Smooth muscle cell (in vitro differentiated cells): Measurements from ENCODE around the gene ADCY9. TPM values are rescaled to one million over a fixed set of nuclear protein-coding genes. Genes with fewer than 3 reads are reported as not detected.

Experiments used
- DNase-seq: peaks from one replicate; lab custom pipeline; 2025; ENCODE audit not compliant: unreplicated experiment; lab: John Stamatoyannopoulos, UW
- H2AFZ ChIP-seq: fragments of 200-600 bp; sonication (generic); 2 replicates; pipeline ENCODE4 v1.6.0; 2016; ENCODE audit warnings: antibody characterized with exemption, low read depth, mild to moderate bottlenecking
- H3F3A ChIP-seq: fragments of 200-600 bp; sonication (generic); 2 replicates; pipeline ENCODE4 v1.6.0; 2017; ENCODE audit warnings: antibody characterized with exemption, low read depth
- H3K27ac ChIP-seq: fragments of 200-600 bp; sonication (generic); 2 replicates; pipeline ENCODE4 v1.5.1; 2016; ENCODE audit warnings: low read depth, mild to moderate bottlenecking
- H3K27me3 ChIP-seq: fragments of 200-600 bp; sonication (generic); 2 replicates; pipeline ENCODE4 v1.6.1; 2016; ENCODE audit warnings: low read depth, mild to moderate bottlenecking
- H3K36me3 ChIP-seq: fragments of 200-600 bp; sonication (generic); 2 replicates; pipeline ENCODE4 v1.5.1; 2016; ENCODE audit warnings: low read depth
- H3K4me1 ChIP-seq: fragments of 200-600 bp; sonication (generic); 2 replicates; pipeline ENCODE4 v1.5.1; 2016; ENCODE audit warnings: low read depth
- H3K4me2 ChIP-seq: fragments of 200-600 bp; sonication (generic); 2 replicates; pipeline ENCODE4 v1.6.0; 2016; ENCODE audit warnings: mild to moderate bottlenecking
- H3K4me3 ChIP-seq: fragments of 200-600 bp; sonication (generic); 2 replicates; pipeline ENCODE4 v1.5.1; 2016; ENCODE audit warnings: mild to moderate bottlenecking
- H3K79me2 ChIP-seq: fragments of 200-600 bp; sonication (generic); 2 replicates; pipeline ENCODE4 v1.6.0; 2016; ENCODE audit warnings: low read depth, mild to moderate bottlenecking
- H3K9ac ChIP-seq: fragments of 200-600 bp; sonication (generic); 2 replicates; pipeline ENCODE4 v1.6.0; 2016; ENCODE audit warnings: low read depth
- H3K9me3 ChIP-seq: fragments of 200-600 bp; sonication (generic); replicated peaks from 2 replicates; pipeline ENCODE4 v1.5.1; 2016; ENCODE audit warnings: low read depth
- H4K20me1 ChIP-seq: fragments of 200-600 bp; sonication (generic); 2 replicates; pipeline ENCODE4 v1.6.0; 2016; ENCODE audit warnings: low read depth
- WGBS: methylation state at CpG from one replicate; pipeline ENCODE4 v1.1.7; 2016; ENCODE audit warnings: low lambda C conversion rate; 5-methylcytosine and 5-hydroxymethylcytosine counted together
- polyA plus RNA-seq: library from polyadenylated mRNA; unstranded; fragments of >200 nt; fragmentation: Nextera tagmentation; extraction: Ambion mirVana; gene quantifications from 2 replicates; pipeline ENCODE4 v1.2.1, GENCODE V29; 2016
- total RNA-seq: library from RNA; depleted of rRNA; stranded (reverse); fragments of >200 nt; gene quantifications from 2 replicates; pipeline ENCODE4 v1.2.3, GENCODE V29; 2014
- TF ChIP-seq, protein P1 (sequence below): fragments of 200-600 bp; sonication (generic); IDR thresholded peaks from 2 replicates; pipeline ENCODE4 v1.5.1; 2017; ENCODE audit warnings: borderline replicate concordance, mild to moderate bottlenecking, antibody characterized with exemption; ENCODE audit not compliant: insufficient read depth, poor library complexity, severe bottlenecking

The ADCY9 gene
- total and polyA plus RNA-seq, 2 experiments from 2014 or later, result 7.2 to 8.9 TPM

DNA sequence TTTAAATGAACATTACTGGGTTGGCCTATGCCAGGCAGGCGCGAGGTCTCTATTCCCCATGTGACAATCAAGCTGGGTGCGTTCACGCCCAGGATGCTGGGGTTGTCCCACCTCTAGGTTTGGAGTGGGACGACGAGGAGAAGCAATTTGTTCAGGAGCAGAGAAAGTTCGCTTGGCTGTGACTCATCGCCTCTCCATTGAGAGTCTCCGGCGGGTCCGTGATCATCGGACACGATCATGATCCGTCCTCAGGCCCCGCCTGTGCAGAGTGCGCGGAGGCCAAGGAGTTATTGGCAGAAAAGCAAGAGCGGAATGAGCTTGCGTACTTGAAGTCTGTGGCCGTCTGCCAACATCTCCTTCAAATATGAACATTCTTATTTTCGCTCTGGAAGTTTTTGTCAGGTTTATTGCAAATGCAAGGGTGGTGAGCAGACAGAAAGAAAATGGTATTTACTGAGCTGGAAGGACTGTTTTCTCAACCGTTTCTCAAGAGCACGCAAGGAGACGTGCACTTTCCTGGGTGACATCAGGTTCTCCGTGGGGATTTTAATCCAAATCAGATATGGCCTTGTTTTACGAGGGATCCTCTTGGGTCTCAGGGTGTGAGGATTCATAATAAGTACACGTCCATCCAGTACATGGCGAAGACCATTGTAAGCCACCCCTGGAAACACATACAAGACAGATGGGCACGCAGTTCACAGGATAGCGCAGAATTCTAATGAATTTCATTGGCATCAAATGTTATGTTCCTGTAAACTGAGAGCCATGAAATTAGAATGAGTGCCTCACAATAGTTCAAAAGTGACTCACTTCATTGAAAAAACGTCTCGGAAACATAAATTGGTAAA lies 165.7 kb downstream of the ADCY9 start:
- Histone ChIP-seq H3K9me3 (no peaks in the 10 kb centered on the region), H3K4me1 (no peaks in the 10 kb centered on the region), H2AFZ (no peak overlapping the region), H3K27ac (no peak overlapping the region), H3K36me3 (no peaks in the 10 kb centered on the region), H3K9ac (no peak overlapping the region), H3K27me3 (no peaks in the 10 kb centered on the region), H3K4me3 (no peak overlapping the region), H3K4me2 (no peak overlapping the region), H4K20me1 (no peaks in the 10 kb centered on the region), H3K79me2 (no peaks in the 10 kb centered on the region), H3F3A (no peaks in the 10 kb centered on the region)
- 77% methylated on average over 32 of the region's 32 CpGs for WGBS
- no peak for DNase-seq
- TF ChIP-seq, protein P1, sequence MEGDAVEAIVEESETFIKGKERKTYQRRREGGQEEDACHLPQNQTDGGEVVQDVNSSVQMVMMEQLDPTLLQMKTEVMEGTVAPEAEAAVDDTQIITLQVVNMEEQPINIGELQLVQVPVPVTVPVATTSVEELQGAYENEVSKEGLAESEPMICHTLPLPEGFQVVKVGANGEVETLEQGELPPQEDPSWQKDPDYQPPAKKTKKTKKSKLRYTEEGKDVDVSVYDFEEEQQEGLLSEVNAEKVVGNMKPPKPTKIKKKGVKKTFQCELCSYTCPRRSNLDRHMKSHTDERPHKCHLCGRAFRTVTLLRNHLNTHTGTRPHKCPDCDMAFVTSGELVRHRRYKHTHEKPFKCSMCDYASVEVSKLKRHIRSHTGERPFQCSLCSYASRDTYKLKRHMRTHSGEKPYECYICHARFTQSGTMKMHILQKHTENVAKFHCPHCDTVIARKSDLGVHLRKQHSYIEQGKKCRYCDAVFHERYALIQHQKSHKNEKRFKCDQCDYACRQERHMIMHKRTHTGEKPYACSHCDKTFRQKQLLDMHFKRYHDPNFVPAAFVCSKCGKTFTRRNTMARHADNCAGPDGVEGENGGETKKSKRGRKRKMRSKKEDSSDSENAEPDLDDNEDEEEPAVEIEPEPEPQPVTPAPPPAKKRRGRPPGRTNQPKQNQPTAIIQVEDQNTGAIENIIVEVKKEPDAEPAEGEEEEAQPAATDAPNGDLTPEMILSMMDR, result no peak

GRCh38 chr16:3949946-3950342 lies 166.3 kb downstream of the ADCY9 start:
- Histone ChIP-seq H2AFZ (no peak overlapping the region), H3K4me3 (no peak overlapping the region)

DNA sequence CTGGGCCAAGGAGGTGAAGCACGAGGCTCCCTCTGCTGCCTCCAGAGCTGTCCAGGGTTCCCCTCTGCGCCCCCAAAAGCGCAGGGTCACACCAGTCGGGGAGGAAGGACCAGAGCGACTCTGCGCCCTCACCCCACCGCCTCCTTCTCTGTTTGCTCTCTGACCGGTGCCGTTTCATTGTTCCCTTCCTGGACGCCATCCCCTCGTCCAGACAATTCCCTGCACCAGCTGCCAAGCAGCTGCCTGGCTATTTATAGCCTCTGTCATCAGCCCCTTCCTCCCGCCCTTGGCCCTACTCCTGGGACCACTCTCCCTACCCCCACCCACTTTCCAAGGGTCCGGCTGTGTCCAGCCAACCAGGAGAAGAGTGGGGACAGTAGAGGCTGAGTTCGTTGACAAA lies 167.0 kb downstream of the ADCY9 start:
- TF ChIP-seq, protein P1, result no peak
- no peaks in the 10 kb centered on the region for H4K20me1 ChIP-seq
- DNase-seq, result no peak
- WGBS, result 84% methylated on average over 14 of the region's 14 CpGs
- H3K9ac ChIP-seq, result no peak overlapping the region
- no peak overlapping the region for H3K27ac ChIP-seq
- H3K4me2 ChIP-seq, result no peak overlapping the region
- H3K9me3 ChIP-seq, result no peaks in the 10 kb centered on the region
- H2AFZ ChIP-seq, result no peak overlapping the region
- H3F3A ChIP-seq, result no peaks in the 10 kb centered on the region
- H3K36me3 ChIP-seq, result no peaks in the 10 kb centered on the region
- no peaks in the 10 kb centered on the region for H3K79me2 ChIP-seq
- no peaks in the 10 kb centered on the region for H3K27me3 ChIP-seq
- no peak overlapping the region for H3K4me3 ChIP-seq
- no peaks in the 10 kb centered on the region for H3K4me1 ChIP-seq

More at GRCh38 chr16:3949946-3950342, 166.3 kb downstream of the ADCY9 start:
- Histone ChIP-seq H3K27ac (no peak overlapping the region), H3K9ac (no peak overlapping the region), H3K4me2 (no peak overlapping the region), H3K79me2 (no peaks in the 10 kb centered on the region), H3F3A (no peaks in the 10 kb centered on the region), H3K27me3 (no peaks in the 10 kb centered on the region), H3K4me1 (no peaks in the 10 kb centered on the region), H3K36me3 (no peaks in the 10 kb centered on the region), H3K9me3 (no peaks in the 10 kb centered on the region), H4K20me1 (no peaks in the 10 kb centered on the region)
- TF ChIP-seq, protein P1, result no peak
- WGBS, result 84% methylated on average over 9 of the region's 9 CpGs
- no peak for DNase-seq
